ENCODE measurements around the gene ADGRL1. TPM values are rescaled to one million over a fixed set of nuclear protein-coding genes. Genes with fewer than 3 reads are reported as not detected.
A peak's percentile ranks its signal among the peaks of the same experiment; 100 is the strongest.
"Not testable (repeated sequence)": the region's sequence is repeated elsewhere in the genome, so short reads cannot be mapped to it uniquely, and the experiment has no call there.

The ADGRL1 gene
- 10 to 100 TPM; 15.4 to 15.7 TPM for total RNA-seq

- not testable (repeated sequence) for H3K36me3 ChIP-seq; H3K27me3 ChIP-seq (replicated peaks; ENCODE audit: insufficient read depth); ATAC-seq (ENCODE audit: insufficient number of reproducible peaks, low FRiP score, low read depth); DNase-seq (ENCODE audit: low spot score); H3K9me3 ChIP-seq
- peak within 1 kb of the TSS; percentile 85 for H3K4me3 ChIP-seq
- peak within 1 kb of the TSS in 1 of 2 donors; percentile 65 for H3K27ac ChIP-seq
- H3K4me1 ChIP-seq (ENCODE audit: control insufficient read depth in 1 of 2, low read depth in 2 of 2), result peaks cover 6 to 15% of the 10 kb centered on the region in 2 donors
These were observed at the start of gene ADGRL1 for GRCh38 chr19:14205452-14206287. TSS of gene ADGRL1 (minus strand) at chr19:14206169. CDS start at chr19:14183602, 22,567 bp downstream.

GRCh38 chr19:14255316-14255715 lies 49.3 kb upstream of the ADGRL1 start:
- not testable (repeated sequence) for H3K9me3 ChIP-seq; H3K4me3 ChIP-seq; DNase-seq (ENCODE audit: low spot score); H3K27ac ChIP-seq; H3K27me3 ChIP-seq (replicated peaks; ENCODE audit: insufficient read depth); ATAC-seq (ENCODE audit: insufficient number of reproducible peaks, low FRiP score, low read depth); H3K4me1 ChIP-seq (ENCODE audit: control insufficient read depth in 1 of 2, low read depth in 2 of 2); H3K36me3 ChIP-seq

GRCh38 chr19:14253822-14254599 lies 48.0 kb upstream of the ADGRL1 start:
- H3K4me1 ChIP-seq (ENCODE audit: control insufficient read depth in 1 of 2, low read depth in 2 of 2); H3K9me3 ChIP-seq; DNase-seq (ENCODE audit: low spot score); H3K27ac ChIP-seq; H3K36me3 ChIP-seq; ATAC-seq (ENCODE audit: insufficient number of reproducible peaks, low FRiP score, low read depth); H3K27me3 ChIP-seq (replicated peaks; ENCODE audit: insufficient read depth); H3K4me3 ChIP-seq: not testable (repeated sequence)

GRCh38 chr19:14252136-14252535 lies 46.2 kb upstream of the ADGRL1 start:
- not testable (repeated sequence) for DNase-seq (ENCODE audit: low spot score); H3K27me3 ChIP-seq (replicated peaks; ENCODE audit: insufficient read depth); H3K9me3 ChIP-seq; ATAC-seq (ENCODE audit: insufficient number of reproducible peaks, low FRiP score, low read depth); H3K27ac ChIP-seq; H3K4me3 ChIP-seq; H3K36me3 ChIP-seq
- H3K4me1 ChIP-seq (ENCODE audit: control insufficient read depth in 1 of 2, low read depth in 2 of 2), result peaks cover 0 to 19% of the 10 kb centered on the region in 2 donors

GRCh38 chr19:14250870-14251269 lies 44.9 kb upstream of the ADGRL1 start:
- Histone ChIP-seq H3K4me3 (no peak overlapping the region), H3K27me3 (replicated peaks; ENCODE audit: insufficient read depth) (no peaks in the 10 kb centered on the region), H3K9me3 (no peaks in the 10 kb centered on the region), H3K36me3 (no peaks in the 10 kb centered on the region), H3K4me1 (ENCODE audit: control insufficient read depth in 1 of 2, low read depth in 2 of 2) (peaks cover 0 to 19% of the 10 kb centered on the region in 2 donors), H3K27ac (no peak overlapping the region)
- DNase-seq (ENCODE audit: low spot score) (no peak), ATAC-seq (ENCODE audit: insufficient number of reproducible peaks, low FRiP score, low read depth) (no peak)
- TF ChIP-seq CTCF (IDR thresholded peaks at IDR 0.05), result no peak

- peaks cover 0 to 19% of the 10 kb centered on the region in 2 donors for H3K4me1 ChIP-seq (ENCODE audit: control insufficient read depth in 1 of 2, low read depth in 2 of 2)
These were observed 44.3 kb upstream of the ADGRL1 start for GRCh38 chr19:14250315-14250714.

GRCh38 chr19:14249891-14250290 lies 43.9 kb upstream of the ADGRL1 start:
- not testable (repeated sequence) for ATAC-seq (ENCODE audit: insufficient number of reproducible peaks, low FRiP score, low read depth); H3K9me3 ChIP-seq; H3K27ac ChIP-seq; DNase-seq (ENCODE audit: low spot score); H3K36me3 ChIP-seq; H3K4me3 ChIP-seq; H3K27me3 ChIP-seq (replicated peaks; ENCODE audit: insufficient read depth)
- H3K4me1 ChIP-seq (ENCODE audit: control insufficient read depth in 1 of 2, low read depth in 2 of 2), result peaks cover 0 to 19% of the 10 kb centered on the region in 2 donors

More at GRCh38 chr19:14250315-14250714, 44.3 kb upstream of the ADGRL1 start:
- not testable (repeated sequence) for H3K4me3 ChIP-seq; H3K27me3 ChIP-seq (replicated peaks; ENCODE audit: insufficient read depth); DNase-seq (ENCODE audit: low spot score); H3K27ac ChIP-seq; H3K9me3 ChIP-seq; ATAC-seq (ENCODE audit: insufficient number of reproducible peaks, low FRiP score, low read depth); H3K36me3 ChIP-seq

- H3K27me3 ChIP-seq (replicated peaks; ENCODE audit: insufficient read depth); H3K9me3 ChIP-seq; ATAC-seq (ENCODE audit: insufficient number of reproducible peaks, low FRiP score, low read depth); DNase-seq (ENCODE audit: low spot score); H3K36me3 ChIP-seq; H3K27ac ChIP-seq: not testable (repeated sequence)
- peaks cover 0 to 19% of the 10 kb centered on the region in 2 donors for H3K4me1 ChIP-seq (ENCODE audit: control insufficient read depth in 1 of 2, low read depth in 2 of 2)
- H3K4me3 ChIP-seq, result peak overlapping the region; percentile 85
These were observed 43.2 kb upstream of the ADGRL1 start for GRCh38 chr19:14249012-14249754.
